Lower leg skin (tissue), 4 donors: ENCODE measurements around the gene GABARAPL2. TPM values are rescaled to one million over a fixed set of nuclear protein-coding genes. Genes with fewer than 3 reads are reported as not detected.

Experiments
- DNase-seq, 2 donors: peaks; one replicate each; pipeline ENCODE4 v3.0.0-alpha.2; 2019; ENCODE audit warnings: low spot score in 2 of 2
- H3K4me3 ChIP-seq: fragments of 200-600 bp; sonication (generic); 2 replicates; pipeline ENCODE4 v1.5.1; 2017; ENCODE audit warnings: mild to moderate bottlenecking, low read depth; ENCODE audit not compliant: poor library complexity, severe bottlenecking
- CTCF ChIP-seq, 3 donors: fragments of 450-650 bp; IDR thresholded peaks; one replicate each; pipeline ENCODE4 v1.5.1; 2016; ENCODE audit warnings: antibody characterized with exemption in 3 of 3, mild to moderate bottlenecking in 3 of 3, moderate library complexity in 2 of 3
- POLR2A ChIP-seq, 2 donors: fragments of 450-650 bp; IDR thresholded peaks; one replicate each; pipeline ENCODE4 v1.6.1; 2016 to 2017; ENCODE audit warnings: antibody characterized with exemption in 2 of 2, mild to moderate bottlenecking in 1 of 2, moderate library complexity in 1 of 2
- WGBS, 2 donors: methylation state at CpG; one replicate each; pipeline ENCODE4 v1.1.5; 2018; 5-methylcytosine and 5-hydroxymethylcytosine counted together
- intact Hi-C: fragments of 100-400 bp; cut with DNase I; formaldehyde crosslinking; loops from one replicate; pipeline ENCODE4 v1.15.0; 2023; ENCODE audit warnings: low total_unique reads
- total RNA-seq, 4 donors: library from RNA; depleted of rRNA; stranded (reverse); fragments of >200 nt; gene quantifications; one replicate each; pipeline ENCODE4 v1.1.0, GENCODE V29; 2016

GABARAPL2 gene
- total RNA-seq, 4 donors from 2014 or later: 119 to 176 (median 149) TPM

GRCh38 chr16:75558846-75559401 lies 7.3 kb upstream of the GABARAPL2 start:
- no peak overlapping the region for H3K4me3 ChIP-seq

DNA sequence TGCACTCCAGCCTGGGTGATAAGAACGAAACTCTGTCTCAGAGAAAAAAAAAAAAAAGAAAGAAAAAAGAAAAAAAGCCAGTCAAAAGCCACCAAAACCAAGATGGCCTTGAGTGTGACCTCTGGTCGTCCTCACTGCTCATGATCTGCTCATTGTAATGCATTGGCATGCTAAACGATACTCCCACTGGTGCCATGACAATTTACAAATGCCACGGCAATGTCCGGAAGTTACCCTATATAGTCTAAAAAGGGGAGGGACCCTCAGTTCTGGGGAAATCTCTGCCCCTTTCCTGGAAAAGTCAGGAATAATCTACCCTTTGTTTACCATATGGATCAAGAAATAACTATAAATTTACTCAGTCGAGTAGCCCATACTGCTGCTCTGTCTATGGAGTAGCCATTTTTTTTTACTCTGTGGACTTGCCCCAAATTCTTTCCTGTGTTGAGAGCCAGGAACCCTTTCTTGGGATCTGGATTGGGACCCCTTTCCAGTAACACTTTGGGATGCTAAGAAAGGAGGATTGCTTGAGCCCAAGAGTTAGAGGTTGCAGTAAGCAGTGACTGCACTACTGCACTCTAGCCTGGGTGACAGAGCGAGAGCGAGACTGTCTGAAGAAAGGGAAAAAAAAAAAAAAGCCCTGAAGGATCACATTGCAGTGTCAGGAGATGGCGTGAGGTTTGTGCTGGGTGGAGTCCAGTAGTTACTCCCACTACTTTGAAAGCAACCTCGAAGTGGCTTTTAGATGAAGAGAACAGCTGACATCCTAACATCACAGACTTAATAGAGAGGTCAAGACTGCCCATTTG lies 6.4 kb upstream of the GABARAPL2 start:
- TF ChIP-seq POLR2A (IDR thresholded peaks at IDR 0.05): no peak
- TF ChIP-seq CTCF (IDR thresholded peaks at IDR 0.05): no peak
- intact Hi-C loops: no loop called here
- no peak for DNase-seq
- 46 to 52% methylated on average over 10 of the region's 10 CpGs for WGBS, 2 donors
- no peak overlapping the region for H3K4me3 ChIP-seq

More at GRCh38 chr16:75558846-75559401, 7.3 kb upstream of the GABARAPL2 start:
- no peak for TF ChIP-seq POLR2A (IDR thresholded peaks at IDR 0.05)
- no peak for TF ChIP-seq CTCF (IDR thresholded peaks at IDR 0.05)
- no peak for DNase-seq
- intact Hi-C loops: no loop called here
- WGBS, 2 donors: 66 to 70% methylated on average over 2 of the region's 2 CpGs

- H3K4me3 ChIP-seq: peak overlapping the region; percentile 97
- TF ChIP-seq CTCF (IDR thresholded peaks at IDR 0.05): no peak
- TF ChIP-seq POLR2A (IDR thresholded peaks at IDR 0.05): no peak
- DNase-seq: no peak
- 22 to 24% methylated on average over 15 of the region's 15 CpGs for WGBS, 2 donors
- intact Hi-C loops: no loop called here
These were observed 539 bp upstream of the GABARAPL2 start for GRCh38 chr16:75565640-75566039.

- peak overlapping the region; percentile 97 for H3K4me3 ChIP-seq
- intact Hi-C loops: no loop called here
- 1 to 5% methylated on average over 10 to 32 of the region's 32 CpGs for WGBS, 2 donors
- TF ChIP-seq CTCF (IDR thresholded peaks at IDR 0.05) (no peak), POLR2A (IDR thresholded peaks at IDR 0.05) (no peak)
- DNase-seq: no peak
These were observed 628 bp downstream of the GABARAPL2 start for GRCh38 chr16:75566758-75567255.

DNA sequence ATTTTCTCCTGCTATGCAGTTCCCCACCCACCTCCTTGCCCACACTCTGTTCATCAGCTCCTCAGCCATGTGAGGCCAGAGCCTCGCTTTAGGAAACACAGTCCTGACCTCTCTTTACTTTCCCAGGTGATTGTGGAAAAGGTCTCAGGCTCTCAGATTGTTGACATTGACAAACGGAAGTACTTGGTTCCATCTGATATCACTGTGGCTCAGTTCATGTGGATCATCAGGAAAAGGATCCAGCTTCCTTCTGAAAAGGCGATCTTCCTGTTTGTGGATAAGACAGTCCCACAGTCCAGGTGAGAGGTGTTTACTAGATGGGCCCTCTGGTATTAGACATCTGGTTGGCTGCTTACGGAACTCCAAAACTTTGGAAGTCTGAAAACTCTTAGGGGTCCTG lies 1.7 kb downstream of the GABARAPL2 start:
- H3K4me3 ChIP-seq: no peak overlapping the region
- WGBS, 2 donors: 86 to 87% methylated on average over 4 of the region's 4 CpGs
- TF ChIP-seq POLR2A (IDR thresholded peaks at IDR 0.05) (no peak), CTCF (IDR thresholded peaks at IDR 0.05) (no peak)
- intact Hi-C loops: no loop called here
- no peak for DNase-seq
